ENCODE data around the gene GRID2IP. TPM values are rescaled to one million over a fixed set of nuclear protein-coding genes. Genes with fewer than 3 reads are reported as not detected.
A peak's percentile ranks its signal among the peaks of the same experiment; 100 is the strongest.

GRID2IP gene
- total RNA-seq, 4 donors from 2014 or later, result 0.27 TPM; not detected in 3

DNA sequence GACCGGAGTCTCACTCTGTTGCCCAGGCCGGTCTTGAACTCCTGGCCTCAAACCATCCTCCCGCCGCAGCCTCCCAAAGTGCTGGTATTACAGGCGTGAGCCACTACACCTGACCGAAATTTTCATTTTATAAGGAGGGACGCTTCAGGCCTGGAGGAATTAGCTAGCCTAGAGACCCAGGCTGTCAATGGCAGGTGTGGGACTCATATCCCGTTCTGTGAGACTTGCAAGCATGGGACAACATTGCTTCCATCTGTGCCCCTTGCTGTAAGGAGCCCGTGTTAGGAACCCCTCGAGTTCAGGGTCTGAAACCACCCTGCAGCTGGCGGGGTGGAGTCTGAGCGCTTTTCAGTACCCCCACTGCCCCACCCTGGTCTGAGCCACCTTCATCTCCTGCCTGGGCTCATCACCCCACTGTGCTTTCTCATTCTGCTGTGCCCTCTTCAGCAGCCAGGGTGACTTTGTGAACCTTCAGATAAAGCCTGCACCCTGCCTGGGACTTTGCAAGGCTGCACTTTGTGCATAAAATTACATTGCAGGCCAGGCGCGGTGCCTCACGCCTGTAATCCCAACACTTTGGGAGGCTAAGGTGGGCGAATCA, 102.2 kb downstream of the GRID2IP start:
- H3K9me3 ChIP-seq, result no peaks in the 10 kb centered on the region
- TF ChIP-seq POLR2A (IDR thresholded peaks at IDR 0.05) (no peak), EP300 (IDR thresholded peaks at IDR 0.05) (no peak)
- TF ChIP-seq, protein P1, sequence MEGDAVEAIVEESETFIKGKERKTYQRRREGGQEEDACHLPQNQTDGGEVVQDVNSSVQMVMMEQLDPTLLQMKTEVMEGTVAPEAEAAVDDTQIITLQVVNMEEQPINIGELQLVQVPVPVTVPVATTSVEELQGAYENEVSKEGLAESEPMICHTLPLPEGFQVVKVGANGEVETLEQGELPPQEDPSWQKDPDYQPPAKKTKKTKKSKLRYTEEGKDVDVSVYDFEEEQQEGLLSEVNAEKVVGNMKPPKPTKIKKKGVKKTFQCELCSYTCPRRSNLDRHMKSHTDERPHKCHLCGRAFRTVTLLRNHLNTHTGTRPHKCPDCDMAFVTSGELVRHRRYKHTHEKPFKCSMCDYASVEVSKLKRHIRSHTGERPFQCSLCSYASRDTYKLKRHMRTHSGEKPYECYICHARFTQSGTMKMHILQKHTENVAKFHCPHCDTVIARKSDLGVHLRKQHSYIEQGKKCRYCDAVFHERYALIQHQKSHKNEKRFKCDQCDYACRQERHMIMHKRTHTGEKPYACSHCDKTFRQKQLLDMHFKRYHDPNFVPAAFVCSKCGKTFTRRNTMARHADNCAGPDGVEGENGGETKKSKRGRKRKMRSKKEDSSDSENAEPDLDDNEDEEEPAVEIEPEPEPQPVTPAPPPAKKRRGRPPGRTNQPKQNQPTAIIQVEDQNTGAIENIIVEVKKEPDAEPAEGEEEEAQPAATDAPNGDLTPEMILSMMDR (IDR thresholded peaks at IDR 0.05), result no peak
- no peak for ATAC-seq
- H3K36me3 ChIP-seq, result peaks cover 0 to 20% of the 10 kb centered on the region in 2 donors
- WGBS, 2 donors (ENCODE audit: low coverage in 1 of 2), result 79 to 89% methylated on average over 4 to 9 of the region's 16 CpGs
- peaks cover 0 to 32% (median 6%) of the 10 kb centered on the region in 3 donors for H3K4me1 ChIP-seq
- no peaks in the 10 kb centered on the region for H3K27me3 ChIP-seq
- H3K4me3 ChIP-seq, result peak overlapping the region in 1 of 2 donors; percentile 81
- H3K27ac ChIP-seq, result peak overlapping the region in 3 of 4 donors; percentile 51 to 90 (median 88)

DNA sequence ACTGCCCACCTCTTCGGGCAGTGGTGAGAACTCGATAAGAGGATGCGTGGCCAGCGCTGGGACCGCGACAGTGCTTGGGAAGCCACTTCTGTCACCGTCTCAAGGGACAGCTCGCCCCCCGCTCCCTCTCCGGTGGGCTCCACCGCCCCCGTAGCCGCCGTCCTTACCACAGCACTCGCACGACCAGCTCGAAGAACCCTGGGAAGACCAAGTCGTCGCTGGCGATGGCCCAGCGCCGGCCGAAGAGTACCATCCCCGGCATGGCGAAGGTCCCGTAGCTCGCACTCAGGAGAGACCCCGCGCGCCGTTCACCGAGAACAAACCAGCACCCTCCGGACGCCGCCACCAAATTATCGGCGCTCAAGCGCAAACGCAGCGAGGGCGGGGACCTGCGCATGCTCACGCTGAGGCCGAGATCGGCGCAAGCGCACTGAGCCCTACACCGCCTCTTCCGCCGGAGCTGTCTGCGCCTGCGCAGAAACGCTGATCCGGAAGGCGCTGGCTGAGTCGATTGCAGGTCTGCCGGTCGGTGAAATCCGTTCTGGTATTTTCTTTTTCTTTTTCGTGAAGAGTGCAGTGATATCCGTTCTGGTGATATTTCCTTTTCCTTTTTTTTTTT, 103.6 kb downstream of the GRID2IP start, which contains the start of gene DAGLB:
DAGLB (minus strand) TSS at position 374 of the 619 bp plus-strand sequence; CDS start at position 262, 112 bp downstream.
- Histone ChIP-seq H3K4me3 (peak within 1 kb of the TSS; percentile 81 to 94), H3K27me3 (no peaks in the 10 kb centered on the region), H3K9me3 (no peaks in the 10 kb centered on the region), H3K4me1 (peaks cover 0 to 38% (median 6%) of the 10 kb centered on the region in 3 donors), H3K27ac (peak within 1 kb of the TSS; percentile 72 to 90 (median 88)), H3K36me3 (peaks cover 0 to 30% of the 10 kb centered on the region in 2 donors)
- peak; percentile 85 for ATAC-seq
- 0% methylated on average over 3 to 4 of the region's 61 CpGs for WGBS, 2 donors (ENCODE audit: low coverage in 1 of 2)
- TF ChIP-seq, protein P1 (IDR thresholded peaks at IDR 0.05), result peak in 2 of 4 experiments; percentile 5 to 27
- TF ChIP-seq POLR2AphosphoS5 (IDR thresholded peaks at IDR 0.05) (peak; percentile 70), EP300 (IDR thresholded peaks at IDR 0.05) (no peak), POLR2A (IDR thresholded peaks at IDR 0.05) (peak; percentile 65 to 74)

Other genes with a start within 250 kb of the GRID2IP start
- gene FAM220A, start 202.5 kb downstream of the GRID2IP start, total RNA-seq, result 10 to 100 TPM; 11.6 to 21.6 (median 18.0) TPM
- 100 to 1,000 TPM; 102 to 170 (median 123) TPM for gene RAC1, start 176.9 kb downstream of the GRID2IP start, total RNA-seq
- 10 to 100 TPM in 1 of 4 donors, 1 to 10 TPM in 3; 6.7 to 10.8 (median 8.6) TPM for gene DAGLB, start 103.5 kb downstream of the GRID2IP start, total RNA-seq
- gene KDELR2, start 67.3 kb downstream of the GRID2IP start, total RNA-seq, result 10 to 100 TPM; 54.0 to 80.9 (median 64.2) TPM
- gene ZDHHC4, start 26.0 kb upstream of the GRID2IP start, total RNA-seq, result 10 to 100 TPM; 54.6 to 63.8 (median 58.8) TPM
- 10 to 100 TPM; 25.6 to 34.5 (median 32.5) TPM for gene INTS15, start 38.6 kb upstream of the GRID2IP start, total RNA-seq
- 10 to 100 TPM; 12.9 to 32.3 (median 19.4) TPM for gene ZNF853, start 64.1 kb upstream of the GRID2IP start, total RNA-seq
- 10 to 100 TPM; 21.9 to 32.8 (median 26.0) TPM for gene ZNF316, start 85.9 kb upstream of the GRID2IP start, total RNA-seq
- 10 to 100 TPM; 22.4 to 33.9 (median 24.5) TPM for gene ZNF12, start 155.5 kb upstream of the GRID2IP start, total RNA-seq
- gene RSPH10B2, start 202.6 kb upstream of the GRID2IP start, total RNA-seq, result under 1 TPM in 1 of 4 donors, not detected in 3; 0.15 TPM